Right renal cortex interstitium (tissue), 3 donors: ENCODE measurements around the gene PDGFC. TPM values are rescaled to one million over a fixed set of nuclear protein-coding genes. Genes with fewer than 3 reads are reported as not detected.

ENCODE experiments used
- DNase-seq, 3 donors: peaks; one replicate each; pipeline ENCODE4 v3.0.0-alpha.2; 2013; ENCODE audit warnings: low read depth in 3 of 3, low spot score in 2 of 3
- polyA plus RNA-seq, 3 donors: library from polyadenylated mRNA; unstranded; fragments of 120-200 nt; gene quantifications; one replicate each; pipeline ENCODE4 v1.2.1, GENCODE V29; 2013; ENCODE audit not compliant: insufficient read length in 3 of 3

The PDGFC gene
- polyA plus RNA-seq, 3 donors, result 75.1 to 88.7 (median 84.1) TPM

DNA sequence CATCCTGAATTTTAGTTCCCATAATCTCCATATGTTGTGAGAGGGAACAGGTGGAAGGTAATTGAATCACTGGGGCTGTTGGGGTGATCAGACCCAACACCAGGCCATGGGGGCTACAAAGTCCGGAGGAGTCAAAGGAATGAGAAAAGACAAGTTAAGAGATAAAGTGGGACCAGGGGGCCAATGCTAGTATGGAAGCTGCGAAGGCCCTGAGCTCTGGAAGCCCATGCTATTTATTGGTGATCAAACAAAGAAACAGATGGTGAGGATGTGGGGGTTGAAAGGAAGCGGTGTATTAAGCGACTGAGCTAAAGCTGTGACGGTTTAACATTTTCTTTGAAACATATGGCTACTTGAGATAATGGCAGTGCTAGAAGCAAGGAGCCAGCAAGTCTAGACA is 132.8 kb downstream of the PDGFC start:
- no peak for DNase-seq

GRCh38 chr4:156837625-156838345 is 133.8 kb downstream of the PDGFC start:
- no peak for DNase-seq

GRCh38 chr4:156832886-156833285 is 138.7 kb downstream of the PDGFC start:
- no peak for DNase-seq

DNA sequence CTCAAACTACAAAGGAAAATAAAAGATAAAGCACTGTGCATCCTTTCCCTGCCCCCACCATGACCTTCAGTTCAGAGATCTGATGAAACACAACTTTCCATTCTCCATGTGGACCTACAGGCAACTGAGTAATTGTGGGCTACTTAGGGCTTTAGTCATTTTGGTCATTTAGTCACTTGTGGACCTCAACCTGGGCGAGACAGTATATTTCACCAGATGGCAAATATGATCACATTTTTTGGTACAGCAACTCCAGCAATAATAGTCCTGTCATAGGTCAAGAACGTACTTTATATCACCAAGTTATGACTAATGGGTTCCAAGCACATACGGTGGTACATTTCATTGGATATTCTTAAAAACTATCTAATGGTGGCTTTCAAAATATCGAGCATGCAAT is 141.2 kb downstream of the PDGFC start:
- DNase-seq, result no peak

DNA sequence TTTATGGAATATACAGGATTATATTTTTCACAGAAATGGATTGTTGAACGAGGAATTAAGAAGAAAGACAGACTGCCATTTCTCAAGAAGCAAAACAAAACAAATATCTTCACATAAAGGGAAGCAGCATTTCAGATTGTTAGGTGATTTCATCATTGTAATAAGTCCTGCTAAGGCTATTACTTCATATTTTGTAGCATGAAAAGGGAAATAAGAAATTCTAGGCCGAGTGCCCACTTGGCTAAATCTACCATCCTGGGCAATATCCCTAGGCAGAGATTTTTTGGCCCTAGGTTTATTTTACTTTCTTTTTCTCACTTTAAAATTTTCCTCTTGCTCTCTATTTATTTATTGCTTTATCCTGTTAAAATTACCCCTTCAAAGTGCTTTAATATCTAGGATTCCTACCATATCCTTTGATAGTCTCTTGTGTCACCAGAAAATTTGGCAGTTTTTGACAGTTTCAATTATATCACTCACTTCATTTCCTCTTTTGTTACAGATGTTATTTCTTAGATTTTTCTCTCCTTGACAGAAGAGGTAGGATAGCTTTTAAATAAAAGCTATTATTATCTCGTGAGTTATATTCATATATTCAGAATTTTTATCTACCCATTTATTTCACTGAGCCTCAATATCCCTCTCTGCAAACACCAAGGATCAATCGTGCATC is 142.3 kb downstream of the PDGFC start:
- DNase-seq, result no peak

GRCh38 chr4:156827519-156827918 is 144.1 kb downstream of the PDGFC start:
- DNase-seq, result no peak

GRCh38 chr4:156825074-156825473 is 146.5 kb downstream of the PDGFC start:
- DNase-seq, result no peak

DNA sequence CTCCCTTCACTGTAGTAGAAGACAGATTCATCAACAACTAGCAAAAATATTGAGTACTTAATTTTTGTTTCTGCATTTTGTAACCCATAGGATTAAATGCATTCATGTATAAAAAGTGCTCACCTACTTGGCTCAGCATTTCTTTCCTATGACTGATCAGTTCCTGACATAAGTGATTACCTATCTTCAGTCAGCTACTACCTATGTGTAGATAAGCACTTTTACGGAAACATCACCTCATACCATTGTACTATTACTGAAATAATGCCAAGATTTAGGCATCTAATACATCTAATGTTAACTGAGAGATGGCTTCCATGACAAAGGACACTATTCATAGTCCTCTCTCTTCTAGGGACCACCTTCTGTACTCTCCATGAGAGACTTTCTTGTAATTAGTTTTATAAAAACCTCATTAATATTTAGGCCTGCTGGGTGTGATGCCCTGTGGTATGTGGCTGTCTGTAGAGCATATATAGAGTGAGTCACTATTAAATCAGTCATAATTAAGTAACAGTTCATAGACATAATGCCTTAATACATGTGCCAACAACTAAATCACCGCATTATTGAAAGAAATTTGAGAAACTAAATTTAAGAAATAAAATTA is 147.0 kb downstream of the PDGFC start:
- no peak for DNase-seq

- no peak for DNase-seq
These were observed 150.7 kb downstream of the PDGFC start for GRCh38 chr4:156820931-156821330.

DNA sequence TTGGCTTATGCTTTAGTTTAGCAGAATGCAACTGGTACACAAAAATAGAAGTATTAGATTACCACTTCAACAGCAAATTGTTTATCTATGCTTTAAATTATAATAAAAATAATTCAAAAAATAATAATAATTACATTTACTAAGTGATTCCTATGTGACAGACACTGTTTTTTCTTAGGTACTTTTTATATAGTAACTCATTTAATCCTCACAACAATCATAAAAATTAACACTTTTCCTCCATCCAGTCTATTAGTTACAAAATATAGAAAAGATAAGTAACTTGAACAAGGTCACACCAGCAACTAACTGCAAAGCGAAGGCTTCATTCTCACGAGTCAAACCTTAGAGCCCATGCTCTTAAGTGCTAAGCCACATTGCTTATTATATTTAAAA is 155.2 kb downstream of the PDGFC start:
- DNase-seq, result no peak

DNA sequence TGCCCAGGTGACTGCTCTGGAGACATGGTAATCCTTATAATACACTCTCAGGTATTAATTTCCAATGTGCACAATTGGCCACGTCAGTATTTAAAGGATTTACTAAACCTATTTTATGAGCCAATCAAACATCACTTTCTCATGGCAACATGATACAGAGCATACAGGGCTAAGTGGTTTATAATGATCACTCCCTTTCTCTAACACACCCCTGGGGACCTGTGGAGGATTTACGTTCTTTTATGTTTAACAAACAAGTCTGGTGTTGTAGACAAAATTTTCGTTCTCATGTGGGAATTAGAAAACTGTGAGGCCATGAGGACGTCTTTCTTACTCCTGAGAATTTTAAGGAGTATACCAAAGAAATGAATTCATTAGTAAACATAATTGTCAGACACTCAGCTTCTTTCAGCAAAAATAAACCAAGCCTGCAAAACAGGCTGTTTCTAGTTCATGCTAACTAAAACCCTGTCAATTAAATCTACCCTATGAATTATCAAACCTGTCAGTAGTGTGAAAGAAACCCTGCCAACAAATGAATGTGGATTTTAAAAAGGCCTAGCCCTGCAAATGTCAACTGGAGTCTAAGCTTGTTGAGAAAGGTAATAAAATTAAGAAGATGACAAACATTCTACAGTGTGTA is 155.8 kb downstream of the PDGFC start:
- no peak for DNase-seq

- DNase-seq, result no peak
These were observed 159.6 kb downstream of the PDGFC start for GRCh38 chr4:156811963-156812362.

- DNase-seq, result no peak
These were observed 160.3 kb downstream of the PDGFC start for GRCh38 chr4:156811286-156811685.

DNA sequence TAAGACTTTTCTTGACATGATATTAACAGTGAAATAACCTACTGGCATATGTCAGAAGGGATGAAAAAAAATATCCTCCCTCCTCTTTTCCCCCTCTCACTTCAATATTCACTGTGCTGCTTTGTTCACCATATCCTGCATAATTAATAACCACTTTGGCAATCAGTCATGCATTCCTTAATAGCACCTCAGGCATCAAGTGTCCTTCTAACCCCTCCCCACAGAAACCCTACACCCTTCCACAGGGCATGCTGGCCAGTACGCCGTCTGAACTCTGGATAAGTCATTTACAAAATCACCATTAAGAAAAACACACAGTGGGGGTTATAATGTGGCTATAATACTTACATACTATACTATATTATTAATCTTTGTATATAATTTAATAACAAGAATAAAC is 165.9 kb downstream of the PDGFC start:
- no peak for DNase-seq

DNA sequence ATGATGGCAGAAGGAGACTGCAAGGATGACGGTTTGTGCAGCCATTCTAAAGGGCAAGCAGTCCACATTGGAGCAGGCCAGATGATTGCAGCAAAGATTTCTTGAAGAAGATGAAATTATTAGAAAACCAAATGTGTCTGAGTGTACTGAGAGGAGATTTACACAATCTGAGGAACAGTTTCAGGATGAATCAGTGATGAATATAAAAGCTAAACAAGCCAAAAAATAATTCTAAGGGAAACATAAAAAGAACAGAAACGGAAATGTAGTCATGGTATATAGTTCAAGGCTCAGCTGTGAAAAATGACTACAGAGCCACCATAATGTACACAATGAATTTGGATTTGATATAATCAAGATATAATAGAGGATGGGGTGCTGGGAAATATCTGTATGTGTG is 168.5 kb downstream of the PDGFC start:
- DNase-seq, result no peak

DNA sequence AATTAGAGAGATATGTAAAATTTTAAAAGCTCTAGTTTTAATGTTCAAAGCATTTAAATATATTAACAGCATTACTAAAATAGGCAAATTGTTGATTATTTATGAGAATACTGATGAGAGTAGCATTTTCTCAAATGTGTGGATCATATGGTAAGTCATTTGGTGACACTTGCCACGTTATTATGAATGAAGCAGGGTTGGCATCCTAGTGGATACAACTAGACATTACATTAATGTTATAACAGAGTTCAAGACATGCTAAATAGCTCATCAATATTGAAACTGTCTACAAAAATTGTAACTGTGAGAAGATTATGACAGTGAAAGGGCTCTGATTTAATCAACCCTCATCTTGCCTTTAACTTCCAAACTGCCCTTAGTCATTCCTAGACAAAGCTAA is 171.1 kb downstream of the PDGFC start:
- no peak for DNase-seq

GRCh38 chr4:156799121-156799589 is 172.4 kb downstream of the PDGFC start:
- no peak for DNase-seq

DNA sequence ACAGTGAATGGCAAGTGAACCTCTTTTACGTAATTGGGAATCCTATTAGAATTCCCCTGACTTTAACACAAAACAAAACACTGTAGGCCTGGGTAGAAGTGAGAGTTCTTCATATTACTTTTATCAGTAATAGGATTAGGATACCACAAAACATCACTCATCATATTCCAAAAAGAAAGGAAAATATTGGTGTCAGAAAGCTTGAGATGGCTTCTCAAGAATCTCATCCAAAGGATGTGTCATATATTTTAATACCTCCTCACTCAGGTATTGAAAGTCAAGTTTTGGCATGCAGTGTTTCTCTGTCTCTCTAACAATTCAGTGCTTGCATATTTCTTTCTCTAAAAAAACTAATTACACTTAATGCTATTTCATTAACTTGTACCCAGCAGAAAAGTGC is 173.2 kb downstream of the PDGFC start:
- DNase-seq, result no peak

DNA sequence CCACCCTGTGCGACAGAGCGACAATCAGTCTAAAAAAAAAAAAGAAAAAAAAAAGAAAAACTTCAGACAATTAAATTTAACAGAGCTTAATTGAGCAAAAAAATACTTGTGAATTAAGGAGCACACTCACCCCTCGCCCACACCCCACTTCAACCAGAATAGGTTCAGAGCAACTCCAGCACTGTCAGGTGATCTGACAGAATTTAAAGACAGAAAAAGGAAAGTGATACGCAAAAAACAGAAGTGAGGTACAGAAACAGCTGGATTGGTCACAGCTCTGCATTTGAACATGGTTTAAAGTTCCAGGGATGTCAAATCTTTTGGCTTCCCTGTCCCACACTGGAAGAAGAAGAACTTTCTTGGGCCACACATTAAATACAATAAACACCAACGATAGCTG is 174.4 kb downstream of the PDGFC start:
- no peak for DNase-seq

GRCh38 chr4:156795727-156796126 is 175.9 kb downstream of the PDGFC start:
- no peak for DNase-seq

DNA sequence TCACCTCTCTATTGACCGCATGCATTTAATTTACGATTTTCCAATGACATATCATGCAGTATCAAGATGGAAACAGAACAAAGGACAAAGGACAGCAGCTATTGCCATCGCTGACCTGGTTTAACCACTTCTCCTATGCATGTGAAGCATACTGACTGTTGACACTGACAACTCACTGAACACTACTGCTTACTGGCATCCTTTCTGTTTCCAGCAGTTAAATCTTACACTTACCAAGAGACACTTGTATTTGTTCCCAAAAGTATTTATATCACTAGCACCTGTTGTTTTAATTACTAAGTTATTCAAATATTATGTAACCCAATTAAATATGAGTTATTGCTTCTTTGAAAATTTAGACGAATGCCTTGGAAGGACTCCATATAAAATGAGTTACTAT is 176.7 kb downstream of the PDGFC start:
- no peak for DNase-seq
